Epidermal melanocyte (primary cell): ENCODE data around the gene WDR91.
"Not testable (repeated sequence)": the region's sequence is repeated elsewhere in the genome, so short reads cannot be mapped to it uniquely, and the experiment has no call there.

Experiments used
- DNase-seq: peaks from one replicate; pipeline ENCODE4 v3.0.0; 2011; ENCODE audit warnings: low spot score; ENCODE audit not compliant: insufficient read length

WDR91 gene

DNA sequence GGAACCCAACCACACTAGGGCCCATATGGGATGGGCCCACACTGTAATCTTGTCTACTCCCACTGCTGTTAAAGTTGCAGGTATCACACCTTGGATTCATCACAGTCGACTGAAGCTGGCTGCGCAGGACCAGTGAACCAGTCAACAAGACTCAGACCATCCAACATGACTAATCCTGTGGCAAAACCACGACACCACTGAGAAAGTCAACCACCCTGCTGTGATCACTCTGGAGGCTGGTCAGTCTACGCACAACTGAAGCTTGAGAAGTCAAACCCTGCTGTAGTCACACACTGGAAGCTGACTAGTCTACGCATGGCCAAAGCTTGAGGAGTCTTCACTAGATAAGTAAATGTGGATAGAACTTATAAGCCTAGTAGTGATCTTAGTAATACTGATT is 31.2 kb downstream of the WDR91 start:
- no peak for DNase-seq

GRCh38 chr7:135179321-135179925 is 31.9 kb downstream of the WDR91 start:
- no peak for DNase-seq

- DNase-seq = no peak
These were observed 33.0 kb downstream of the WDR91 start for GRCh38 chr7:135178364-135178763.

DNA sequence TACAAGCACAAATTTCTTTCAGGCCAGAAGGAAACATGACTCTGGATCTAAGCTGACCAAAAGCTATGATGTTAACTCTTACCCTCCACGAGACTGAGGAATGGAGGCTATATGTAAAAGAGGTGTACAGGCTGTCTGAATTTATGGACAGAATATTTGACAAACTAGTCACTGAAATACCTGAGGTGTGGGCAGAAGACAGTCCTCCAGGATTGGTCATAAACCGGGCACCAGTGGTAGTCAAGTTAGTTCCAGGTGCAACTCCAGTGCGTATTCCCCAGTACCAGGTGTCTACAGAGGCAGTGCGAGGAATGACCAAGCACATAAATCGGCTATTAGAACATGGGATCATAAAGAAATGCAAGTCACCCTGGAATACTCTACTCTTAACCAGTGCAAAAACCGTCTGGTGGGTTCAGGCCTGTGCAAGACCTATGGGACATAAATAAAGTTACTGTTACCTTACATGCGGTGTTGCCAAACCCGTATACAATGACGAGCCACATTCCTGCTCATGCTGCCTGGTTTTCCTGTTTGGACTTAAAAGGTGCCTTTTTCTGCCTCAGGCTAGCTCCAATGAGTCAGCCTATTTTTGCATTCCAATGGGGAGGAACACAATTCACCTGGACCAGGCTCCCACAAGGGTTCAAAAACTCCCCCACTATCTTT is 34.2 kb downstream of the WDR91 start:
- no peak for DNase-seq

GRCh38 chr7:135175931-135176330 is 35.4 kb downstream of the WDR91 start:
- no peak for DNase-seq

DNA sequence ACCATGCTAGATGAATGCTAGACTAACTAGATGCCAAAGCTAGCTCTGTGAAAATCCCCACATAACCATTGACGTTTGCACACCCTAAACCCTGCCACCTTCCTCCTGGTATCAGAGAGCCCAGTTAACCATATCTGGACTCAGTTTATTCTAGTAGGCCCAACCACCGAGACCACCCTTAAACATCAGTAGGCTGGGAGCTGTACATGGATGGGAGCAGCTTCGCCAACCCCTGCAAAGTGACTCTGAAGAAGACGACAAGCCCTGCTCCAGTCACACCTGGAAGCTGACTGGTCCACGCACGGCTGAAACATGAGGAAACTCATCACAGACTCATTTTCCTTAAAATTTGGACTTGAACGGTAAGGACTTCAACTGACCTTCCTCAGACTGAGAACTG is 36.4 kb downstream of the WDR91 start:
- no peak for DNase-seq

DNA sequence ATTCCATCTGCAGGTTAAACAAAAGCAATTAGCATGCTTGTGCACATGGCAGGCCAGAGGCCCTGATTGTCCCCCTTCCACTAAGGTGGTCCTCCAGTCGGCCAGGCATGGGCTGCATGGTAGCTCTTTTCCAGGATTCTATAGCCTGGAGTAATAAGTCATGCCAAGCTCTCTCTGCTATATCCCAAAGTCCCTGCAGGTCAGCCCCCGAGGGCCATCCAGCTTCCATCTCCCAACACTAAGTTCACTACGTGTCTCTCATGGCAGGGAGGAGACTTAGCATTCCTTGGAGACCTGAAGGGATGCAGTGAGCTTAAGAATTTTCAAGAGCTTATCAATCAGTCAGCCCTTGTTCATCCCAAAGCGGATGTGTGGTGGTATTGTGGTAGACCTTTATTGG is 37.4 kb downstream of the WDR91 start:
- not testable (repeated sequence) for DNase-seq

- not testable (repeated sequence) for DNase-seq
These were observed 39.6 kb downstream of the WDR91 start for GRCh38 chr7:135171581-135172291.

DNA sequence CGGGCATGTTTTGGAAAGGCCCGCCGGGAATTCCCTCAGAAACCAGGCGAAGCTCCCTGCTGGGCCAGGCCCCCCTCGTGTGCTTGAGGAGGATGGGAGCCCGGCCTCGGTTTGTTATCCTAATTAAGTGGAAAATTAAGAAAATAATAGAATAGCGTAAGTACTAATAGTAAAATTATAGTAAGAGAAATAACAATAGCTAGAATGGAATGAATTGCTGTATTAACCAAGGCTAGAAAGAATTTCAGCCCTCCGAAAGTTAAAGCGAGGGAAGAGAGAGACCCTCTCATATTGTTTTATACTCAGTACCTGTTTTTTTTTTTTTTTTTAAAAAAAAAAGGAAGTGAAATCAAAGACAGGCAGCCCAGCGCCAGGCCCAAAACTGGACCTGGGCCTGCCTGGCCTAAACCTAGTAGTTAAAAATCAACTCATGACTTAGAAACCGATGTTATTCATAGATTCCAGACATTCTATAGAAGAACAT is 40.3 kb downstream of the WDR91 start:
- DNase-seq = not testable (repeated sequence)

GRCh38 chr7:135170274-135170997 is 40.9 kb downstream of the WDR91 start, which contains the start of gene CYREN:
TSS of gene CYREN (minus strand) at chr7:135170707. CDS start at chr7:135168922, 1,785 bp downstream.
- peak; percentile 94 for DNase-seq

DNA sequence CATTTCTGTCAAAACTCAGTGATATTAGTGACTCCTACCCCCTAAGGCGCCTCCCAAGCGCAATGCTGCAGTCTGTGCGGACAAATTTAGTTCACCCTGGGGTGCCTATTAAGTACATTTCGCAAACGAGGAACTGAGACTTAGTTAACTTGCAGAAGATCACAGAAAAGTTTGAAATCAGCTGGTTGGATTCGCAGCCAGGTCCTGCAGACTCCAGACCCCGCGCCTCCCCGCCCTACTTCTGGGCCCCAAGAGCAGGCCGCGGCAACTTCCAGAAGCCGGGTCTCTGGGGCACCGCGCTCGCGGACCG is 41.4 kb downstream of the WDR91 start:
- DNase-seq = no peak

GRCh38 chr7:135169141-135169963 is 42.0 kb downstream of the WDR91 start:
- no peak for DNase-seq

GRCh38 chr7:135168489-135169140 is 42.7 kb downstream of the WDR91 start:
- no peak for DNase-seq

DNA sequence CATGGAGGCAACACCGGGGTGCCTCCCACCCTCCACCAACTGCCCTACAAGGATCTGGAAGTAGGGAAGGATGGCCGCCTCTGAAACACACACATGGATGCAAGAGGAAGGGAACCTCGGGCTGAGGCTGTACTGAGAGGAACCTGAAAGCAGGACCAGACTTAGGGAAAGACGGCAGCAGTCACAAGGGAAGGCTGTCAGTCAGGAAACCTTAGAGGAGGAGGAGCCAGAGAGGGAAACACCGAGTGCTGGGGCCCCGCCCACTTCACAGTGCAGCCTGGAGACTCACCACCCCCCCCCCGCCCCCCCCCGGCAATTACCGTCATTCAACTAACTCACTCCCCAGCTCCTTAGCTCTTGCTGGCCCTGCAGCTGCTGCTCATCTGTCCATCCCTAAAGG is 43.3 kb downstream of the WDR91 start:
- DNase-seq = no peak

- no peak for DNase-seq
These were observed 43.9 kb downstream of the WDR91 start for GRCh38 chr7:135167365-135167917.

GRCh38 chr7:135166338-135166990 is 44.9 kb downstream of the WDR91 start:
- no peak for DNase-seq

DNA sequence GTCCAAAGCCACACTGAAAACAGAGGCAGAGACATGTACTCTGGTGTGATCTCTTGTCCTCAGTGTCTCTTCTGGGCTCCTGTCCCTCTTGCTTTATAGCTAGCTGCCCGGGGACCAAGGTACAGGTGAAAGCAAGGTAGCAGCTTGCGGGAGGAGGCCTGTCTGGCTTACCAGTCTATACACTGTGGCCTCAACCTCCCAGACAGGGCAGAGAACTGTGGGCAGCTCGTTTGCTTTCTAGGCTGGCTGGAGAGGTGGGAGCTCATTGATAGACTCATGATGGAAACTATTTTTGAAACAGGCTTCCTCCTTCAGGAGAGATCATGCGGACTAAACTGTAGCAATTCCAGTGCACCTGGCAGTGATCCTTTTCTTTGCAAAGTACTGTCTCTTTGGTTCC is 45.5 kb downstream of the WDR91 start:
- DNase-seq = no peak

DNA sequence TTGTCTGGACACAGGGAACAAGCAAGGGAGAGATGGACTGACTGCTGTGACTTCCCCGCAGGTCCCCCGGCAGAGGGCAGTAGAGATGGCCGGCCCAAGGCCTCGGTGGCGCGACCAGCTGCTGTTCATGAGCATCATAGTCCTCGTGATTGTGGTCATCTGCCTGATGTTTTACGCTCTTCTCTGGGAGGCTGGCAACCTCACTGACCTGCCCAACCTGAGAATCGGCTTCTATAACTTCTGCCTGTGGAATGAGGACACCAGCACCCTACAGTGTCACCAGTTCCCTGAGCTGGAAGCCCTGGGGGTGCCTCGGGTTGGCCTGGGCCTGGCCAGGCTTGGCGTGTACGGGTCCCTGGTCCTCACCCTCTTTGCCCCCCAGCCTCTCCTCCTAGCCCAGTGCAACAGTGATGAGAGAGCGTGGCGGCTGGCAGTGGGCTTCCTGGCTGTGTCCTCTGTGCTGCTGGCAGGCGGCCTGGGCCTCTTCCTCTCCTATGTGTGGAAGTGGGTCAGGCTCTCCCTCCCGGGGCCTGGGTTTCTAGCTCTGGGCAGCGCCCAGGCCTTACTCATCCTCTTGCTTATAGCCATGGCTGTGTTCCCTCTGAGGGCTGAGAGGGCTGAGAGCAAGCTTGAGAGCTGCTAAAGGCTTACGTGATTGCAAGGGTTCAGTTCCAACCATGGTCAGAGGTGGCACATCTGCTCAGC is 46.8 kb downstream of the WDR91 start:
- no peak for DNase-seq

- no peak for DNase-seq
These were observed 48.8 kb downstream of the WDR91 start for GRCh38 chr7:135162382-135163001.
